ENCODE data around the gene COTL1.

The COTL1 gene

GRCh38 chr16:84550096-84550495 is 67.8 kb downstream of the COTL1 start:
- no peak for DNase-seq (ENCODE audit: low read depth in 2 of 2)

GRCh38 chr16:84548971-84549844 is 68.7 kb downstream of the COTL1 start:
- no peak for DNase-seq (ENCODE audit: low read depth in 2 of 2)

GRCh38 chr16:84548508-84548907 is 69.4 kb downstream of the COTL1 start:
- DNase-seq (ENCODE audit: low read depth in 2 of 2) = no peak

GRCh38 chr16:84547546-84548061 is 70.3 kb downstream of the COTL1 start:
- no peak for DNase-seq (ENCODE audit: low read depth in 2 of 2)

DNA sequence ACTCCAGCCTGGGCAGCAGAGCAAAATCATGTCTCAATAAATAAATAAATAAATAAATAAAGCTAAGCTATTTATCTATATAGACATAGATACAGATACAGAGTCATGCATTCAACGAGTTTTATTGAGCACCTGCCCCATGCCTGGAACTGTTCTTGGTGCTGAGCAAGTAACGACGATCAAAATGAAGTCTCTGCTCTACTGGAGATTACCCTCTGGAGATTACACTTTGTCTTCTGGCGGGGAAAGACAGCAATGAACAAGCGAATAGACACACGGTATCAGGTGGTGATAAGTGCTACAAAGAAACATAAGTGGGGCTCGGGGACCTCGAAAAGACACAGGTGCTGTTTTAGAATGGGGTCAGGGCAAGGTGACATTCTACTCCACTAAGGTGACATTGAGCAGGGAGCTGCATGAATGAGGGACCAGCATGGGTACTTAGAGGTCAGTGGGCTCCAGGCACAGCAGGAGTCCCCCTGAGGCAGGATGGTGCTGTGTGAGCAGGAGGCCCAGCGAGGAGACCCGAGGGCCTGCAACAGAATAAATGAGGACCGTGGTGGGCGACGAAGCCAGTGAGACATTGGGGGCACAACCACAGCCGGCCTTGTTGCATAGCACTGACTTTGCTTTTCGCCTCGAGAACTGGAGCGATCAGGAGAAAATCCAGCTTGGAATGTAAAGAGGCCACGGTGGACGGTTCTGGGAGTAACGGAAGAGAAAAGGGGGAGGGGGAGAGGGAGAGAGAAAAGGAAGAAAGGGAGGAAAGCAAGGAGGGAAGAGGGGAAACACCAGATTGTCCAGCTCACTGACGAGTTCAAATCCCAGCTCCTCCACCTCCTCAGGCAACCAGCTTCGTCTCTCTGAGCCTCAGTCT is 71.0 kb downstream of the COTL1 start:
- DNase-seq (ENCODE audit: low read depth in 2 of 2) = no peak

- DNase-seq (ENCODE audit: low read depth in 2 of 2) = no peak
Observed at GRCh38 chr16:84545114-84545737, 72.7 kb downstream of the COTL1 start.

DNA sequence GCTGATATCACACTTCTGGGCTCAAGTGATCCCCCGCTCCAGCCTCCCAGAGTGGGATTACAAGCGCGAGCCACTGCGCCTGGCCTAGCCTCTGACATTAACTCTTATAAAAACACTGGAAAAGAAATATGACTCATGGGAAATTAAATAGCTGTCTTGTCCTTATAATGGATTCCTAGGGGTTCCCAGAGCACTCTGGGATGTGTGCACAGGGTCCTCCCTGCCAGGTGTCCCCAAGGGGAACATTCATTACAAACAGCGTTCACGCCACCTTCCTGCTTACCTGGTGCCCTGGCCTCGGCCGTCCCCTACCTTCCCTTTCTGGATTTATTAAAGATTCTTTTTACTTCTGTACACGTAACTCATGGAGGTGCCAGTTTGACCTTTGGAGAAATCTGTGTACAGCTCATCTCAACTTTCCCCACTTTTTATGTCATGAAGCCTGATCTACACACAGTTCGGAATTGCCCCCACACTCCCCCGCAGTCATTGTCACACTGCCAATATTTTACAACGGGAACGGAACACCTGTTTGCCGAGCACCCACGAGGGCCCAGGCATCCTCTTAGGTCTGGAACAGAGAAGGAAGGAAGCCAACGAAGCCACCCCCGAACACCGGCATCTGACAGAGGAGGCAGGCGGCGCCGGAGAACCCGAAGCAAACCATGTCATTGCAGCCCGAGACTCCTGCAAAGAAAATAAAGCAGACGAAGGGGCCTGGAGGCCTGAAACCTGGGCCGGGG is 73.7 kb downstream of the COTL1 start:
- DNase-seq (ENCODE audit: low read depth in 2 of 2) = no peak

- DNase-seq (ENCODE audit: low read depth in 2 of 2) = no peak
Observed at GRCh38 chr16:84543253-84543652, 74.6 kb downstream of the COTL1 start.

- no peak for DNase-seq (ENCODE audit: low read depth in 2 of 2)
Observed at GRCh38 chr16:84541999-84542817, 75.7 kb downstream of the COTL1 start.

DNA sequence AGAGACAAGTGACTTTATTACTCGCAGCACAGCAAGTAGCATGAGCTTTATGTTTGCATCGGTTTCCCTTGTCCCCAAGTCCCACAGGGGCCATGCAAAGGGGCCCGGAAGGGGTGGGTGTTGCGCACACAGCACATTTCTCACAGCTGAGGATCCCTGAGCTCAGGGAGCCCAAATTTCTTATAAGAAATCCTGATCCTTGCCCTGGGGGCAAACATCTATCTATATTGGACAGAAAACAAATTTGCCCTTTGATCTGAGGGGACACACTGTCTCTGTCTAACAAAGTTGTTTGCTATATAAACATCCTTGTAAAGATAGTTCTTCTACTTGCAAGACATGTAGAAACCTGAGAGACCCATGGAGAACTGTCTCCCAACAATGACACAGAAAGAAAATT is 77.7 kb downstream of the COTL1 start:
- no peak for DNase-seq (ENCODE audit: low read depth in 2 of 2)

DNA sequence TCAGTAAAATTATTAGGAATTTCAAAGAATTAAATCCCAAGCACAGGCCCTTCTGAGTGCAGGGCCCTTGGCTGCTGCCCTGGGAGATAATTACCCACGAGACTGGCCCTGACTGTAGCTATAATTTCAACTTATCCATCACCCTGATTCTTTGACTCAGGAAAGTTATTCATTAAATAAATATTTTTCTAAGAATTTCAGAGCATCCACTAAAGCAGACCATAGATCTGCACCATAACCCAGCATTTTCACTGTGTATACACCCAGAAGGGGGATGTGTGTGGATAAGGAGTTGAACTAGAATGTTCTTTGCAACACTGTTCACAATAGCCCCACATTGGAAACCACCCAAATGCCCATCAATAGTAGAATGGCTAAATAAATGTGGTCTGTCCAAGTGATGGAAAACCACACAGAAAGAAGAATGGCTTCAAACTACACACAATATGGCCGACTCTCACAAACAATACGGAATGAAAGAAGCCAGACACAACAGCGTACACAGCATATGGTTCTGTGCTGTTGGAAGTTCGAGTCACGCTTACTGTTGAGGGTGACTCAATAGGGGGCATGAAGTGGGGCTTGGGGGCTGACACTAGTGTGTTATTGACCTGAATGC is 79.5 kb downstream of the COTL1 start:
- DNase-seq (ENCODE audit: low read depth in 2 of 2) = no peak

GRCh38 chr16:84537491-84538151 is 80.3 kb downstream of the COTL1 start:
- DNase-seq (ENCODE audit: low read depth in 2 of 2) = no peak

- no peak for DNase-seq (ENCODE audit: low read depth in 2 of 2)
Observed at GRCh38 chr16:84535851-84536250, 82.0 kb downstream of the COTL1 start.

- DNase-seq (ENCODE audit: low read depth in 2 of 2) = no peak
Observed at GRCh38 chr16:84535408-84535807, 82.5 kb downstream of the COTL1 start.

GRCh38 chr16:84534815-84535214 is 83.1 kb downstream of the COTL1 start:
- DNase-seq (ENCODE audit: low read depth in 2 of 2) = no peak

- DNase-seq (ENCODE audit: low read depth in 2 of 2) = no peak
Observed at GRCh38 chr16:84532855-84533486, 84.9 kb downstream of the COTL1 start.

GRCh38 chr16:84532291-84532724 is 85.6 kb downstream of the COTL1 start:
- DNase-seq (ENCODE audit: low read depth in 2 of 2) = no peak

- DNase-seq (ENCODE audit: low read depth in 2 of 2) = no peak
Observed at GRCh38 chr16:84531671-84532111, 86.2 kb downstream of the COTL1 start.

GRCh38 chr16:84530590-84530989 is 87.3 kb downstream of the COTL1 start:
- no peak for DNase-seq (ENCODE audit: low read depth in 2 of 2)

Data from stimulated activated CD4-positive, alpha-beta T cell treated with anti-CD3 and anti-CD28 coated beads, Interleukin-1b, Interleukin-23, amount 100 ng/mL, for 1 hour (primary cell).